Mesodermal cell (in vitro differentiated cells): ENCODE results near the gene CAPN8.

Experiments
- H3K27ac ChIP-seq: 2 replicates; pipeline ENCODE4 v1.7.0; 2013; ENCODE audit warnings: mild to moderate bottlenecking, low read depth, low read length, moderate library complexity; ENCODE audit not compliant: severe bottlenecking
- H3K36me3 ChIP-seq: 2 replicates; pipeline ENCODE4 v1.7.1; 2013; ENCODE audit warnings: mild to moderate bottlenecking, low read length, moderate library complexity; ENCODE audit not compliant: control insufficient read depth, insufficient read depth
- H3K4me1 ChIP-seq: one replicate; pipeline ENCODE4 v1.7.1; 2013; ENCODE audit warnings: mild to moderate bottlenecking, low read length; ENCODE audit not compliant: insufficient read depth, control insufficient read depth, poor library complexity, severe bottlenecking
- H3K4me3 ChIP-seq: 2 replicates; pipeline ENCODE4 v1.7.0; 2013; ENCODE audit warnings: low read length, control low read depth, mild to moderate bottlenecking; ENCODE audit not compliant: insufficient read depth, poor library complexity, severe bottlenecking; ENCODE audit errors: extremely low read depth
- H3K9me3 ChIP-seq: 2 replicates; pipeline ENCODE4 v1.7.1; 2013; ENCODE audit warnings: mild to moderate bottlenecking, low read length, moderate library complexity; ENCODE audit not compliant: control insufficient read depth
- WGBS, 2 experiments: methylation state at CpG; one replicate each; pipeline ENCODE4 v1.1.5; 2013; ENCODE audit warnings: missing lambda C conversion rate in 2 of 2; ENCODE audit not compliant: insufficient coverage in 2 of 2; 5-methylcytosine and 5-hydroxymethylcytosine counted together

CAPN8 gene

GRCh38 chr1:223670458-223671159 lies 5.1 kb upstream of the CAPN8 start:
- H3K4me1 ChIP-seq = peaks cover 4% of the 10 kb centered on the region
- no peaks in the 10 kb centered on the region for H3K36me3 ChIP-seq
- H3K9me3 ChIP-seq = peaks cover 17% of the 10 kb centered on the region
- 58 to 63% methylated on average over 6 to 7 of the region's 7 CpGs for WGBS, 2 experiments
- H3K4me3 ChIP-seq = no peak overlapping the region
- no peak overlapping the region for H3K27ac ChIP-seq

GRCh38 chr1:223669003-223669795 lies 3.7 kb upstream of the CAPN8 start:
- H3K4me3 ChIP-seq = no peak overlapping the region
- no peak overlapping the region for H3K27ac ChIP-seq
- no peaks in the 10 kb centered on the region for H3K36me3 ChIP-seq
- 69 to 100% methylated on average over 1 to 4 of the region's 6 CpGs for WGBS, 2 experiments
- peaks cover 12% of the 10 kb centered on the region for H3K9me3 ChIP-seq
- peaks cover 4% of the 10 kb centered on the region for H3K4me1 ChIP-seq

DNA sequence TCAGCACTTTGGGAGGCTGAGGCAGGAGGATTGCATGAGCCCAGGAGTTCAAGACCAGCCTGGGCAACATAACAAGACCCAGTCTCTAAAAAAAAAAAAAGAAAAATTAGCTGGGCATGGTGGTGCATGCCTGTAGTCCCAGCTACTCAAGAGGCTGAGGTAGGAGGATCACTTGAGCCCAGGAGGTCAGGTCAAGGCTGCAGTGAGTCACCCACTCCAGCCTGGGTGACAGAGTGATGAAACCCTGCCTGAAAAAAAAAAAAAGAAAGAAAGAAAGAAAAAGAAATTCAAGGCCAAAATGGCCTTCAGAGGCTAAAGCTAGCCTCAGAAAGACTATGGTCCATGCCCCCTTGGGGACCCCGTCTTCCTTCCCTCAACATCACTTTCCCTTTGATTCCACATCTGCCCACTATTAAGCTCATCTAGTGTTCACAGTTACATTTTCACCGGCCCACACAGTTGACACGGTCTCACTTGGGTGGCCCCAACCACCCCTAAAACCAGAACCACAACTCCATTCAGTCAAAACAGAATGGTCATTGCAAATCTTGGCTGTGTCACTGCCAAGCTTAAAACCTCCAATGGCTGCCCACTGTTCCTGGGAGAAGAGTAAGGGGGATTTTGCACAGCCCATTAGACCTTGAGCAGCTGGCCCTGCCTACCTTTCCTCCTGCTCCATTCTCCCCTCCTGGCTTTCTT lies 2.1 kb upstream of the CAPN8 start:
- Histone ChIP-seq H3K27ac (no peak overlapping the region), H3K4me1 (peaks cover 4% of the 10 kb centered on the region), H3K4me3 (no peak overlapping the region), H3K36me3 (no peaks in the 10 kb centered on the region), H3K9me3 (no peaks in the 10 kb centered on the region)
- WGBS, 2 experiments = 96 to 100% methylated on average over 1 to 3 of the region's 3 CpGs

- H3K9me3 ChIP-seq = no peaks in the 10 kb centered on the region
- no peak overlapping the region for H3K27ac ChIP-seq
- 77 to 78% methylated on average over 5 of the region's 5 CpGs for WGBS, 2 experiments
- no peaks in the 10 kb centered on the region for H3K36me3 ChIP-seq
- H3K4me3 ChIP-seq = no peak overlapping the region
- no peaks in the 10 kb centered on the region for H3K4me1 ChIP-seq
These were observed 1.4 kb downstream of the CAPN8 start for GRCh38 chr1:223664106-223664505.

DNA sequence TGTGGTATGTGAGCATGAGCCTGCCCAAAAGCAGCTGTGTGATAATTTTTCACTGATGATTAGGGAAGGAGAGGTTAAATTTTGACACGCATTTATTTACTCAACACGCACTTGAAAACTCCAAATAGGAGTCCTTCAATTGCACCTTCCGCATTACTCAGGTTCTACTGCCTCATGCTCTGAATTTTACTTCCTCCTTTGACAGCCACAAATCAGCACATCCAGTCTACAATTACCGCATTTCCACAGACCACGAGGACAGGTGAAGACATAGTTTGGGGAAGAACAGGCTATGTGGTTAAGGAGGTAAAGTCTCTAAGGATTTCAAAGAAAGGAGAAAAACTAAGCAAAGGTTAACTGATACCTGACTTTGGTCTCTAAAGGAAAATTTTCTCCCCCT lies 2.6 kb downstream of the CAPN8 start:
- no peaks in the 10 kb centered on the region for H3K4me1 ChIP-seq
- H3K4me3 ChIP-seq = no peak overlapping the region
- WGBS, 2 experiments = 83 to 100% methylated on average over 1 to 2 of the region's 5 CpGs
- no peak overlapping the region for H3K27ac ChIP-seq
- no peaks in the 10 kb centered on the region for H3K9me3 ChIP-seq
- H3K36me3 ChIP-seq = no peaks in the 10 kb centered on the region

DNA sequence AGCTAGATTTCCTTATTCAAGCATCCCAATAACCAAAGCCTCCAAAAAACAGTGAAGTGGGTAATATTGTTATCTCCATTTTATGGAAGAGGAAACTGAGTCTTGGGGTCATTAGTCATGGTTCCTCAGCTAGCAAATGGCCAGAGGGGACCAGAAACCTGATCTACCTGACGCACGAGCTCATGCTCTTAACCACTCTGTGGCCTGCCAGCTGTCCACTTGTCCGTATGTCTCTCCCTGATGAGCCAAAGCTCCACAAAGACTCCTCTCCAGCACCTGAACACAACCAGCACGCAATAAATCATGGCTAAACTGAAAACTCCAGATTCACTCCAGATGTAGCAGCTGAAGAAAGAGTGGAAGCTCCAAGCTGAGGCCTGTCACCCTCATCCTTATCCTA lies 5.8 kb downstream of the CAPN8 start:
- WGBS, 2 experiments = 83 to 93% methylated on average over 4 of the region's 4 CpGs
- H3K27ac ChIP-seq = no peak overlapping the region
- no peaks in the 10 kb centered on the region for H3K36me3 ChIP-seq
- H3K9me3 ChIP-seq = no peaks in the 10 kb centered on the region
- H3K4me1 ChIP-seq = peaks cover 7% of the 10 kb centered on the region
- no peak overlapping the region for H3K4me3 ChIP-seq

GRCh38 chr1:223657978-223658377 lies 7.5 kb downstream of the CAPN8 start:
- WGBS, 2 experiments = 83 to 89% methylated on average over 1 of the region's 1 CpG
- H3K4me3 ChIP-seq = no peak overlapping the region
- H3K27ac ChIP-seq = no peak overlapping the region
- no peaks in the 10 kb centered on the region for H3K36me3 ChIP-seq
- peaks cover 7% of the 10 kb centered on the region for H3K4me1 ChIP-seq
- H3K9me3 ChIP-seq = no peaks in the 10 kb centered on the region

GRCh38 chr1:223654083-223654482 lies 11.4 kb downstream of the CAPN8 start:
- Histone ChIP-seq H3K27ac (no peak overlapping the region), H3K4me1 (peaks cover 12% of the 10 kb centered on the region), H3K9me3 (no peaks in the 10 kb centered on the region), H3K4me3 (no peak overlapping the region), H3K36me3 (no peaks in the 10 kb centered on the region)
- 83 to 84% methylated on average over 3 to 6 of the region's 6 CpGs for WGBS, 2 experiments

GRCh38 chr1:223653431-223653830 lies 12.1 kb downstream of the CAPN8 start:
- Histone ChIP-seq H3K36me3 (no peaks in the 10 kb centered on the region), H3K4me1 (peaks cover 12% of the 10 kb centered on the region), H3K9me3 (no peaks in the 10 kb centered on the region), H3K4me3 (no peak overlapping the region), H3K27ac (no peak overlapping the region)
- WGBS, 2 experiments = 91 to 95% methylated on average over 3 to 4 of the region's 4 CpGs

DNA sequence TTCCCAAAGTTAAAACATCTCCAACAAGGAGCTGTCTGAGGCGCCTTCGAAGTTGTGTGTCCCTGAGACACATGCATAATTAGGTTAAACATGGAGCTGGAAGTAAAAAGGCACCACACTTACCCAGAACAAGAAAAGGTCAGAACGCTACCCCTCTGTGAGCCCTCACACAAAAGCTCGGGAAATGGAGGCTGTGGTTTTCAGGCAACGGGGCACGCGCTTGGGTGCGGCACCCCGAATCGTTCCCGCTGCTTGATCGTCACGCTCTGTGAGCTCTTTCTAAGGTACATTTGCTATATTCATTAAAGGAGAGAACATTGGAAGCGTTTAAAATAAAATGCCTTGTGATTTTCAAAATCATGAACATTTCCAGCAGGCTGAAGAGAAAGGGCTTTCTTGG lies 12.5 kb downstream of the CAPN8 start:
- Histone ChIP-seq H3K9me3 (no peaks in the 10 kb centered on the region), H3K4me3 (no peak overlapping the region), H3K27ac (no peak overlapping the region), H3K36me3 (no peaks in the 10 kb centered on the region), H3K4me1 (peaks cover 12% of the 10 kb centered on the region)
- 95 to 96% methylated on average over 5 to 12 of the region's 14 CpGs for WGBS, 2 experiments
